GM19467 (cell line): Measurements from ENCODE around the gene RBP4.

Source experiments
- ATAC-seq: cut with Tn5 transposase; IDR thresholded peaks from one replicate; pipeline ENCODE4 v1.9.1; 2021; ENCODE audit warnings: mild to moderate bottlenecking, moderate library complexity; ENCODE audit not compliant: unreplicated experiment

RBP4 gene

DNA sequence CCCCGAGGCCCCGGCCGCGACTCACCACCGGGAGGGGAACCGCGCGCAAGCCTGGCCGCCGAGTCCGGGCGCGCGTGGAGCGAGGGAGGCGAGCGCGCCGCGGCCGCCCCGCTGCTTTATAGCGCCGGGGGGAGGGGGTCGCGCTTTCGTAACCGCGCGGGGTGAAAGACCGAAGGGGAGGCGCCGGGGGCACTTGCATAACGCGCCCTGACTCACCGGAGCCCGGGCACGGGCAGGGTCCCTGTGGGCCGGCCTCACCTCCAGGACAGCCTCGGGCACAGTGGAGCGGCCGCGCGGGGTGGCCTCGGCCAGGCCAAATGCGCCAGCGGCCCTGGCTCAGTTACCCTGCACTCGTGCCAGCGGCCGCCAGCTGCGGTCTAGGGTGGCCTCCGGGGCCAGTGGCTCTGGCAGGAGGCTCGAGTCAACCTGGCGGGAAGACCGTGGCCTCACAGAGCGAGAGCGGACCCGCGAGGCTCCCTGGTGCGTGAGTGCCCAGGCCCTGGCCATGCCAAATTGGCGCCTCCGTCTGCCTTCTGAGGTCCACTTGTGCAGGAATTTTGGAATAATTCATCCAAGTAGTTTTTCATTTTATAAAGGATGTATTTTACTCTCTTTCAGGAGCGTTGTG lies at the start of gene RBP4:
TSS of gene RBP4 (minus strand) at position 90 of the 628 bp plus-strand sequence. CDS start 207 bp downstream, outside the sequence.
- no peak for ATAC-seq

DNA sequence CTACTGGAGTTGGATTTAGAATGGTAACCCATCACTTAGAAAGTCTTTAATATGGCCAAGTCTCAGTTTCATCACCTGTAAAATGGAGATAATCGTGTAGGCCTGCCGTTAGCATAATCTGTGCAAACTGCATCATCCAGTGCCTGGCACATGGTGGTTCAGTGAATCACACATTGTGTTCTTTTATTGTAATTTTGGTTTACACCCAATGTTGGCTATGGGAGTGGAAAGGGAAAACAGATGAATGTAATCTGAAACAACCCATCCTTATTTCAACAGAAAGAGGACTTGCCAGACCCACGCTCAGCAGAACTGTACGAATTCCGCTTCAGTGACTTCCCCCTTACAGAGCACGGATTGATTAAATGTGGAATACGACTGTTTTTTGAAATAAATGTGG lies 38.8 kb upstream of the RBP4 start:
- no peak for ATAC-seq

- ATAC-seq: no peak
Observed at GRCh38 chr10:93630625-93631557, 29.9 kb upstream of the RBP4 start.

DNA sequence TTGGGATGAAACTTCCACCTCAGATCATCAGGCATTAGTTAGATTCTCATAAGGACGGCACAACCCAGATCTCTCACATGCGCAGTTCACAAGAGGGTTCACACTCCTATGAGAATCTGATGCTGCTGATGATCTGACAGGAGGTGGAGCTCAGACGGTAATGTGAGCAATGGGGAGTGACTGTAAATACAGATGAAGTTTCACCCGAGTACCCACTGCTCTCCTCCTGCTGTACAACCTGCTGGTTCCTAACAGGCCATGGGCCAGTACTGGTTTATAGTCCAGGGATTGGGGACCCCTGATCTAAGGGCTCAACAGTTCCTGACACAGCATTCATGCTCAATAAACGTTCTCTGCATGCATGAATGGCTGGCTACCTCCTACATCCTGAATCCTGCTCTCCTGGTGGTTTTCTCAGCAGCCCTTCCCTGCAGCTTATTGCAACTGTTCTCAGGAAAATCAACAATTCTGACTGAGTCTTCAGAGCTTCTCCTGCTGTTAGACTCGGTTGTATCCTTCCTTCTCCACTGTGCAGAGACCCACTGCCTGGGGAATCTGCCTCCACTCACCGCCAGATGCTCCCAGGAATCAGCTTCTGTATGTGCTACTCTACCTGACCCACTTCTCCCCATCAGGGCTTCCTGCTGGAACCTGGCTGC lies 28.7 kb upstream of the RBP4 start:
- no peak for ATAC-seq

DNA sequence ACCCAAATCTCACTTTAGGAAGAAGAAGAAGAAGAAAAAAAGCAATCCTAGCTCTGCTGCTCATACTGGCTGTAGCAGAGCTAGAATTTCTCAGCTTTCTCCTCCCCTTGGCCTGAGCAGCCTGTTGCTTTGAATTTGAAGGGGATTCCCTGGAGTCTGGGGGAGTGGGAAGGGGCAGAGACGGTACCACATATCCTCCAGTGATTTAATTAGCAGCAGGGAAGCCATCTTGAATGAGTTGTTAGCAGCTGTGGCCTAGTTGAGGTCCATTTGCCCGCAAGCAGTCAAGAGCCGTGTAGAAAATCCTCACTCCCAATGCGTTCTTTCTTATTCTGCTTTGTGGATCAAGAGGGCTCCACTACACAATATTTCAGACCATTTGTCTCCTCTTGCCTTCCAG lies 27.8 kb upstream of the RBP4 start:
- ATAC-seq: no peak

DNA sequence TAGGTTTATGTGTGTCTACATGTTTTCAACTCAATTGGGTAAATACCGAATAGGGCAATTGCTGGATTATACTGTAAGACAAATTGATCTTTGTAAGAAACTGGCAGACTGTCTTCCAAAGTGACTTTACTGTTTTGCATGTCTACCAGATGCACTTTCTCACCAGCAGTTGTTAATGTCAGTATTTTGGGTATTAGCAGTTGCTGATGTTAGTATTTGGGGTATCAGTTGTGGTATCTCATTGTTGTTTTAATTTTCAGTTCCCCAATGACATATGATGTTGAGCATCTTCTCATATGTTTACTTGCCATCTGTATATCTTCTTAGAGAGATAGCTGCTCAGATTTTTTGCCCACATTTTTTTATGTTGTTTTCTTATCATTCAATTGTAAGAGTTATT lies 21.9 kb upstream of the RBP4 start:
- no peak for ATAC-seq

- ATAC-seq: no peak
Observed at GRCh38 chr10:93620925-93621324, 19.9 kb upstream of the RBP4 start.

DNA sequence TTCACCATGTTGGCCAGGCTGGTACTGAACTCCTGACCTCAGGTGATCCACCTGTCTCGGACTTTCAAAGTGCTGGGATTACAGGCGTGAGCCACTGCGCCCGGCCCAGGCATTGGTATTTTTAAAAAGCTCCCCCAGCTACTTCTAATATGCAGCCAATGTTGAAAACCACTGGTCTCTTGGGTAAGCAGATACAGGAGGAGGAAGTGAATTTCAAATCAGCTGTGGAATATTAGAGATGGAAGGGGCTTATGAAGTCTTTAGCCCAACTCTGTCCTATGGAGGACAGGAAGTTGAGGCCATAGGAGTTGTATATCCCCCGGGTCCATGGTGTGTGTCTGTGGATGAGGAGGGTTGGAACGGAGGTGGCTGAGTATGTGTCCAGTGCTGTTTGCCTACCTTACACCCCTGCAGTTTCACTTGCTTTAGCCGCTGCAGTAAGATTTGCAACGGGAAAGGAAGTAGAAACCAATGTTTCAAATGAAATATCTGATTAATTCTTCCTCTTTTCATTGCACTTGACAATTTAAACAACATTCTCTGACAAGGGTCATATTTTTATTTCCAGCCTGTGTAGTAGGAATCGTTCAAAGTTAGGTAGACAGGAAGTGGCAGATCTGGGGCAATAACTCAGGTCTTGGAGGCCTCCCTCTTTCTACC lies 14.7 kb upstream of the RBP4 start:
- no peak for ATAC-seq

- no peak for ATAC-seq
Observed at GRCh38 chr10:93614101-93614825, 13.2 kb upstream of the RBP4 start.

DNA sequence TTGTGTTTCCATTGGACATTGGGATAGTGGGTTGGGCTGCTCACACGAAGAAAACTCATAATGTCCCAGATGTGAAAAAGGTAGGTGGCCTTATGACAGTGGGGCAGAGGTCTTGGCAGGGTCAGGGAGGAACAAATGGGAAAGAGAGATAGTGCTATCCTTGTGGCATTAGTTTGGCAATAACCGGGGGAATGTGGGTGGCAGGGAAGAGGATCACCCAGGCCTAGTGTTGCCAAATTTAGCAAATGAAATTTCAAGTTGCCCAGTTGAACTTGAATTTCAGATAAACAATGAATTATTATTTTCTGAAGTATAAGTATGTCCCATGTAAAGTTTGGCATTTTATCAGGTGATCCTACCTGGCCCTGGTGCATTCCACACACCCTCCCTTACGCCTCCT lies 12.1 kb upstream of the RBP4 start:
- no peak for ATAC-seq

GRCh38 chr10:93612311-93612710 lies 11.3 kb upstream of the RBP4 start, which contains the start of gene PDE6C:
TSS of gene PDE6C (plus strand) at chr10:93612537. CDS start at chr10:93612726, 189 bp downstream.
- ATAC-seq: no peak

- no peak for ATAC-seq
Observed at GRCh38 chr10:93608421-93608820, 7.4 kb upstream of the RBP4 start.

- no peak for ATAC-seq
Observed at GRCh38 chr10:93604146-93604545, 3.1 kb upstream of the RBP4 start.

- no peak for ATAC-seq
Observed at GRCh38 chr10:93603023-93603422, 2.0 kb upstream of the RBP4 start.

GRCh38 chr10:93601774-93602162 lies 733 bp upstream of the RBP4 start:
- no peak for ATAC-seq

DNA sequence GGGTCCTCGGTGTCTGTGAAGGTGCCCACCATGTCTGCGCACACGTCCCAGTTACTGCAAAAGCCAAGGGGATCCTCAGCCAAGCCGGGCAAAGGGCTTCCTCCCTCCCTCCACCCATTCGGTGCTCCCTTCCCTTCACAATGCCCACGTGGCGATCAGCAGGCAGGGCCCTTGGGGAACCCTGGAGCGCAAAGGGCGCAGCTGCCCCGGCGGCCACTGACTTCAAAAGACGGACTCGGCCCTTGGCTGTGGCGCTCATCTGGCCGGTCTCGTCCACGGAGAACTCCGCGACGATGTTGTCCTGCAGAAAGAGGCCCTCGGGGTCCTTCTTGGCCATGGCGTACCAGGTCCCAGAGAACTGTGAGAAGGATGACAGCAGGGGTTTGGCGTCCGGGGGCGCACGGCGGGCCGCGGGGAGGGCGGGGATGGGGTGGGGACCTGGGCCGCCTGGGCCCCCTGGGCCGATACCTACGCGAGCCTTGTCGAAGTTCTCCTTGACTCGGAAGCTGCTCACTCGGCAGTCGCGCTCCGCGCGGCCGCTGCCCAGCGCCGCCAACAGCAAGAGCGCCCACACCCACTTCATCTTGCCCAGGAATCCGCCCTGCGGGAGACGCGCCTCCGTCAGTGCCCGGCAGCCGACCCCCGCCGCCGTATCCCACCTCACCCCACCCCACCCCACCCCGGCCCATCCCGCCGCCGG lies 439 bp downstream of the RBP4 start:
- ATAC-seq: no peak

- no peak for ATAC-seq
Observed at GRCh38 chr10:93599778-93600177, 1.3 kb downstream of the RBP4 start.

- ATAC-seq: no peak
Observed at GRCh38 chr10:93599335-93599734, 1.7 kb downstream of the RBP4 start.

- ATAC-seq: no peak
Observed at GRCh38 chr10:93598157-93598556, 2.9 kb downstream of the RBP4 start.

DNA sequence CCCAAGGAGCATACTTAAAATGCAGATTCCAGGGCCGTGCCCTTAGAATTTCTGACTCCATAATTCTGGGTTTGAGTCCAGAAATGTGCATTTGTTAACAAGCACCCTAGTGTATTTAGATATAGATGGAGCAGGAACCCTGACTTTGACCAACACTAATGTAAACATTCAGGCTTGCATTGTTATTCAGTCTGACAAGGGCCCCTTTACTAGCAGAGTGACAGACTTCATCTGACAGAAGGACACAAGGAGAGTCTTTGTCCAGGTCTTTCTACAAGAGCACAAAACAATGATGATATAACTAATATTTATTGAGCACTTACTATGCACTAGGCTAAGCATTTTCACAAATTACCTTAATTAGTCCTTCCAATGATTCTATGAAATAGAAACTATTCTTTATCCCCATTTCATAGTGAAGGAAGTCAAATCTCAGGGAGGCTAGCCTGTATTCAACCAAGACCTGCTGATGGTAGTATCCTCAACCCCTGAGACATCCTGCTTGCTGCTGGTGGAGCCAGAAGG lies 3.9 kb downstream of the RBP4 start:
- no peak for ATAC-seq
